ENCODE data around the gene GNA15. TPM values are rescaled to one million over a fixed set of nuclear protein-coding genes. Genes with fewer than 3 reads are reported as not detected.

GNA15 gene
- total and polyA plus RNA-seq, 2 donors (not counting 3 experiments of a cell fraction or from before 2014, with no cell fraction given) = 0.17 TPM; not detected in 1

DNA sequence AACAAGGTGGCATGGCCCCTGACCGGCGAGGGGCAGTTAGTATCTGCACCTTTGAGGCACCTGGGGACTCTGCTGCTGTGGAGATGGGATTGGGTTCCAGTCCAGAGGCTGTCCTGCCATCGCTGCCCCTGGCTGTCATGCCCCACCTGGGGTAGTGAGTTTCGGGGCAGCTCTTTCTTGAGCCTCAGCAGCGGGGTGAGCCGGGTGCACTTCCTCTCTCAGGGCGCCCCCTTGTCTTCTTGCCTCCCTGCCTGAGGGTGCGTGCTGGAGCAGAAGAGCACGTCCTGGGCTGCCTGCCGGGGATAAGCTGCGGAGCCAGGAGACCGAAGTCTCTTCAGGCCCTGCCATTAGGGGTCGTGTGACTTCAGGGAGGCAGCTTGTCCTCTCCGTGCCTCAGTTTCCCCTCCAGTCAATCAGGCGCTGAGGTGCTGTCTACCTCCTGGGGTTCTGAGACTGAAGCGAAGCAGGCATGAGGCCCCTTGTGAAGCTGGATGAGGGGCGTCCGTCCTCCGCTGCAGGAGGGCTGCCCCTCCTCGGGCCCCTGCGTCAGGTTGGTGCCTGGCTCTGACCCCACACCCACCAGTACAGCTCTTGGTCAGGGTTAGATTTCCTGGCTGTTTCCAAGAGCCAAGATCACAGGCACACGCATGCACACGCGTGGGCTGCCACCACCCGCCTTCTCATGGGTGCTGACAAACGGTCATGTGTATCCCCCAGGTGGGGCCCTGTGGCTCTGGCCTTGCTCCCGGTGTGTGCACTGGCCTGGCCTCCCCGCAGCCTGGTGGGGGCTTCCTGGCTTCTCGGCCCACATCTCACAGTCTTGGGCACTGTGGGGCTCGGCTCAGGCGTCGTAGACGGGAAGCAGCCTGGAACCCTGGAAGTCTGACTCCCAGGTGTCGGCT lies 33.3 kb upstream of the GNA15 start:
- BruUV-seq (replicated peaks) = no TSS peak
- H3K9me3 ChIP-seq (replicated peaks; ENCODE audit: control insufficient read depth, insufficient read depth, low read length) = no peaks in the 10 kb centered on the region
- CTCF ChIA-PET = interaction anchor here (1.9 to 6.5 kb wide), 5 partner anchors 26 to 151 kb away, joined by 9 to 200 read pairs (median 75); no protein-coding TSS in a partner anchor
- no peak overlapping the region for H3K4me2 ChIP-seq (ENCODE audit: insufficient read depth, low read length)
- H3K36me3 ChIP-seq (ENCODE audit: control insufficient read depth in 2 of 2, extremely low read depth in 1 of 2, insufficient read depth in 2 of 2, low read length in 2 of 2) = peaks cover 0 to 2% of the 10 kb centered on the region in 2 experiments
- no peak overlapping the region for H3K9ac ChIP-seq (replicated peaks; ENCODE audit: extremely low read depth, insufficient read depth, low read length)
- POLR2A ChIA-PET = no interaction called here
- TF ChIP-seq POLR2A (IDR thresholded peaks at IDR 0.05; ENCODE audit: low read depth, low read length) = no peak
- TF ChIP-seq, protein P1, sequence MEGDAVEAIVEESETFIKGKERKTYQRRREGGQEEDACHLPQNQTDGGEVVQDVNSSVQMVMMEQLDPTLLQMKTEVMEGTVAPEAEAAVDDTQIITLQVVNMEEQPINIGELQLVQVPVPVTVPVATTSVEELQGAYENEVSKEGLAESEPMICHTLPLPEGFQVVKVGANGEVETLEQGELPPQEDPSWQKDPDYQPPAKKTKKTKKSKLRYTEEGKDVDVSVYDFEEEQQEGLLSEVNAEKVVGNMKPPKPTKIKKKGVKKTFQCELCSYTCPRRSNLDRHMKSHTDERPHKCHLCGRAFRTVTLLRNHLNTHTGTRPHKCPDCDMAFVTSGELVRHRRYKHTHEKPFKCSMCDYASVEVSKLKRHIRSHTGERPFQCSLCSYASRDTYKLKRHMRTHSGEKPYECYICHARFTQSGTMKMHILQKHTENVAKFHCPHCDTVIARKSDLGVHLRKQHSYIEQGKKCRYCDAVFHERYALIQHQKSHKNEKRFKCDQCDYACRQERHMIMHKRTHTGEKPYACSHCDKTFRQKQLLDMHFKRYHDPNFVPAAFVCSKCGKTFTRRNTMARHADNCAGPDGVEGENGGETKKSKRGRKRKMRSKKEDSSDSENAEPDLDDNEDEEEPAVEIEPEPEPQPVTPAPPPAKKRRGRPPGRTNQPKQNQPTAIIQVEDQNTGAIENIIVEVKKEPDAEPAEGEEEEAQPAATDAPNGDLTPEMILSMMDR (IDR thresholded peaks at IDR 0.05; ENCODE audit: extremely low read depth in 1 of 2, insufficient read depth in 1 of 2, low read depth in 1 of 2, low read length in 2 of 2) = no peak
- TF ChIP-seq MAX (IDR thresholded peaks at IDR 0.05; ENCODE audit: insufficient read depth, insufficient read length) = no peak
- no peak for TF ChIP-seq FOS (IDR thresholded peaks at IDR 0.05; ENCODE audit: borderline replicate concordance, insufficient read depth, low read length)
- TF ChIP-seq POLR2AphosphoS5 (IDR thresholded peaks at IDR 0.05; ENCODE audit: insufficient read depth, low read depth, low read length) = no peak
- no peak for TF ChIP-seq JUN (IDR thresholded peaks at IDR 0.05; ENCODE audit: borderline replicate concordance, insufficient read depth, insufficient read length, low read depth)
- no peak for TF ChIP-seq MYC (IDR thresholded peaks at IDR 0.05; ENCODE audit: low read depth, low read length)
- no peak for TF ChIP-seq GATA2 (IDR thresholded peaks at IDR 0.05; ENCODE audit: insufficient read depth, insufficient read length, low read depth, low read length)
- no peak for TF ChIP-seq EZH2 (IDR thresholded peaks at IDR 0.05; ENCODE audit: borderline replicate concordance, low read depth, low read length, severe bottlenecking)
- peaks cover 14% of the 10 kb centered on the region for H3K4me1 ChIP-seq (ENCODE audit: control insufficient read depth, extremely low read depth, insufficient read depth, low read length)
- no peaks in the 10 kb centered on the region for H3K27me3 ChIP-seq (ENCODE audit: control insufficient read depth in 2 of 2, insufficient read depth in 2 of 2, low read length in 2 of 2)
- no peak overlapping the region for H3K27ac ChIP-seq (ENCODE audit: insufficient read depth, low read depth, low read length)
- DNase-seq (ENCODE audit: low read depth, low spot score) = no peak
- H2AFZ ChIP-seq (ENCODE audit: low read depth, low read length) = no peak overlapping the region
- peaks cover 91% of the 10 kb centered on the region for H3K79me2 ChIP-seq (ENCODE audit: control insufficient read depth, insufficient read depth, low read length)
- H3K4me3 ChIP-seq (replicated peaks in 1 of 3; ENCODE audit: insufficient read depth in 1 of 3, low read depth in 1 of 3, low read length in 3 of 3) = no peak overlapping the region
- no peaks in the 10 kb centered on the region for H4K20me1 ChIP-seq (replicated peaks; ENCODE audit: control insufficient read depth, extremely low read depth, insufficient read depth, low read length)
- intact Hi-C loops (cut with micrococcal nuclease) (loop anchor here (5.0 kb wide), 1 partner anchor 200 kb away; the partner anchor contains the start of gene ZNF57), dilution Hi-C loops (cut with MboI; ENCODE audit: extremely low pct_ligation_motif_present, low sequenced_read_pairs) (no loop called here)
- no peaks in the 10 kb centered on the region for H3K9me1 ChIP-seq (replicated peaks; ENCODE audit: control insufficient read depth, extremely low read depth, insufficient read depth, low read length)
- no peak for FAIRE-seq

All from endothelial cell of umbilical vein (primary cell).